NCI-H524 (cell line): Measurements from ENCODE around the gene CNNM2.

Experiments
- DNase-seq, 2 experiments: peaks; one replicate each; lab custom pipeline; 2025; lab: John Stamatoyannopoulos, UW

CNNM2 gene

DNA sequence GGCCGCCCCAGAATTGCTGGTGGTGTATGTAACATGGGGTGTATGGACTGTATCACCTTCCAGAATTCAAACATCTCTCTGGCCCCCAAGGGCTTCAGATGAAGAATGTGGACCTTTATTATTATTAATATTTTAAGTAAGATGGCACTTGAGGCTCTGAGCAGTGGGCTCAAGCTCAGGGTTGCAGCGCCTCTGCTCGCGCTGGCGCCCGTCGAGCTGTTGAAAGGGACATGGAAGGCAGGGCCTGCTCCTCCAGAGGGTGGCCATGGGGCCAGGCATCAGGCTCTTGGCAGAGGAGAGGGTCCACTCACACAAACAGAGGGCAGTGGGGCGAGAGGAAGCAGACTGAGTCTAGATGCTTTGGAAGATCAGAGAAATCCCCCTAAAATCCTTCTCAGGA, 154.8 kb downstream of the CNNM2 start:
- DNase-seq: no peak

DNA sequence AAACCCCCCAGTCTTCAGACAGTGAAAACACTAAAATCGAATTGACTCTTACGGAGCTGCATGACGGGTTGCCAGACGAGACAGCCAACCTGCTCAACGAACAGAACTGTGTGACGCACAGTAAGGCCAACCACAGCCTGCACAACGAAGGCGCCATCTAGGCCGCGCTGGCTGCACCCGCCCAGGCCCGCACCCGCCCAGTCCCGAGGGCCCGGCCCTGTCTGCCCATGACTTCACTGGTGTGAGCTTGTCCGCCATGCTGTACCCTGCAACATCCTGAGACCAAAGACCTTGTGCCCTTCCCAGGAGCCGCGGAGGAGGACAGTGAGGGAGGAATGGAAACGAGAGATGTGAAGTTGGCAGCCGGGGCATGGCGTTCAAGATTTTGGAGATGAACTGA, 158.9 kb downstream of the CNNM2 start:
- DNase-seq: no peak

GRCh38 chr10:103077491-103078308, 159.6 kb downstream of the CNNM2 start:
- DNase-seq: no peak

GRCh38 chr10:103078309-103078615, 160.2 kb downstream of the CNNM2 start:
- no peak for DNase-seq

GRCh38 chr10:103078676-103079075, 160.6 kb downstream of the CNNM2 start:
- no peak for DNase-seq

GRCh38 chr10:103079100-103079499, 161.0 kb downstream of the CNNM2 start:
- no peak for DNase-seq

DNA sequence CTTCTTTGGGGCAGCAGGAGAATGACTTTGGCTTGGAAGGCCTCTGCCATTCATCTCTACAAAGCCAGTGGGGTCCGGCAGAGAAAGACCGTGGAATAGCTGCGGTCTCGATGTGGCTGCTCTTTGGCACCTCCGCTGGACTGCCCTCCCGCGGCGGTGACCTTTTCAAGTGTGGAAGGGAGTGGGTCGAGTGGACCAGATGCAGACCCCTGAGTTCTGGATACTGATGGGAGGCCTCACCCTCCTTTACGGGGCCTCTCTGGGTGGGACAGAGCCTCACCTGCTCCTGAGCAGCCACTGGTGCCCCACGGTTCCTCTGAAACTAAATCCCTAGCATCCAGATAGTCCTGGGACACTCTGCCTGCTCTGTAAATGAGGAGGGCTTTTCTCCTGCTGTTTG, 161.9 kb downstream of the CNNM2 start:
- DNase-seq: no peak

DNA sequence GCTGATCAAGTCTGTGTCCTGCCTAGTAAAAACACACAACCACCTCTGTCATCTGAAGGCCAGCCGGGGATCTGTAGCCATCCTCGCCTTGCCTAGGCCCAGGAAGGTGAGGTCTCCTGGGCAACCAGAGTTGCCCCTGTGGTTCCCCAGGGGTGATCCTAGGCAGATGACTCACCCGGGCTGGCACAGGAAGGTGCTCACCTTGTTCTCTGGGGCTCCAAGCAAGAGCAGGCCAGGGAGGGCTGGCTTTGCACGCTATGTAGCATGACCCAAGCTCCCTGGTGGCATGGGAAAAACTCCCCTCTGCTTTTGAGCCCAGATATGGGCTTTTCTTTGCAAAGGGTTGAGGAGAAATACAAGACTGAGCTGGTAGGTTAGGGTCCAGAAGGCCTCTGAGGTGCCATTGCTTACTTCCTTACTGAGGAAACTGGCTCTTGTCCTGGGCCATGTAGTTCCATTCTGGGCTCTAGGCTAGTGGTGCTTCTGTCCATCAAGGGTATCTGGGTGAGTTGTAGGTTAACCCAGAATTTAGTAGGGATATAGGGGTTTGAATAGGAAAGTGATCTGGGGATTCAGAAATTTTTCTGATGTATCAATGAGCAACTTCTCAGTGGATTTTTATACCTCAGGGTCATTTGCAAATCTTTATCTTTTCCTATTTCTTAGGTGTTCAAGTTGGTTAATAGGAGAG, 162.9 kb downstream of the CNNM2 start:
- DNase-seq: no peak

GRCh38 chr10:103082683-103083082, 164.6 kb downstream of the CNNM2 start:
- no peak for DNase-seq

DNA sequence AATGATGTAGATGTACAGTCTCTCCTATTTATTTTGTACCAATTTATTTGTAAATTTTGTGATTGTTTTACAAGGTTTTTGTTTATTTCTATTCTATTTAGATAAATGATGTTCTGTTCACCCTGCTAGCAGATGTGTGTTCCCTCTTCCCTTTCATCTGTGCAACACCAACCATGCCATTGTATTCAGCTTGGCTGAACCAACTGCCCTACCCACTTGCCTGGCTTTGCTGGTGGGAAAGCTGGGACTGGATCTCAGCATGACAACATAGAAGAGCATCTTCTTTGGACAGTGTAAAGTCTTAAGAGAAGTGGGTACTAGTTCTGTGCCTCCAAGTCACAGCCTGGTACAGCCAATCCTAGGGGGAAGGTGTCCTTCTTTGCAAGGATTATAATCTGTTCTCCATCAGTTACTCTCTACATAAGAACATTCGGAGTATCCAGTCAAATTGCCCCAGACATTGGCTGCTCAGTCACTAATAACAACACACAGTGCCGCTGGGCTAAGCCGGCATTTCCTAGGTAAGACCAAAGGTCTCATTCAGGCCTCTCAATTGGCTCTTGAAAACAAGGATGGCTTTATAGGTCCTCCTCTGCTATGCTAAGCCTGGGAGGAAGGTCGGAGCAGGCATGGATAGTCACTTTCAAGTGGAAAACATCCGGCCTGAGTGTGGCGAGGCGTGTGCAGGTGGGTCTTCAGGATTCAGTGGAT, 165.3 kb downstream of the CNNM2 start:
- no peak for DNase-seq

GRCh38 chr10:103083977-103084320, 165.9 kb downstream of the CNNM2 start:
- no peak for DNase-seq

DNA sequence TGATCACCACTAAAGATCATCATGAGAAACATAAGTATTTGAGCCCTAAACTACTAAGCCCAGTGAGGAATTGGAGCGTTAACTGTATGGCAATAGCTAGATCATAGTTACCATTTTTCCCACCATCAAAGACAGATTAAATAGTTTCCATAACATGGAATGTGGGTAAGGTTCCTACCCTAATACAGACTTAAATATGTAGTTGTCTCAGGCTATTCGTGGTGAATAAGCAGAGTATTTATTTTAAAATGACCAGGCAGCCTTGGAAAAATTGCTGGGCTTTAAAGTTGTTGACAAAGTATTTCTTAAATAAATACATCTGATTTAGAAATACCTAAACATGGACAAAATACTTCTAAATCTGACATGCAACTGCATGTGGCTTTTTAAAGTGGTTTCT, 168.2 kb downstream of the CNNM2 start:
- no peak for DNase-seq

- DNase-seq: no peak
These were observed 168.7 kb downstream of the CNNM2 start for GRCh38 chr10:103086799-103087198.

DNA sequence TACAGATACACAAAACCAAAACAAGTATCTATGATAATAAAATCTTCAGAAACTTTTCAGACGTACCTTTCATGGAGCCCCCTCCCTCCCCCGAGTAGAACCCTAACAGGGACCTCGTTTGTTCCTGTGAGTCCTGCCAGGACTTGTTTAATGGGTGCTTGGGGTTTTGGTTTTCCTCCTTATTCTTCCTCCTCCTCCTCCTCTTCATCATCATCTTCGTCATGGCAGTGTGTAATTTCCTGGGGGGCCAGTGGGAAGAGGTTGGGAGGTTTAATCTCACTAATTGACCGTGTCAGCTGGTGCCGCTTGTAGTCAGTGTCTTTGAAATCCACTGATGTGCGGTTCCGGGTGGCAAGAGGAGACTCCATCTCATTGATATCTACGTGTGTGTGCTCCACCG, 171.4 kb downstream of the CNNM2 start:
- no peak for DNase-seq

DNA sequence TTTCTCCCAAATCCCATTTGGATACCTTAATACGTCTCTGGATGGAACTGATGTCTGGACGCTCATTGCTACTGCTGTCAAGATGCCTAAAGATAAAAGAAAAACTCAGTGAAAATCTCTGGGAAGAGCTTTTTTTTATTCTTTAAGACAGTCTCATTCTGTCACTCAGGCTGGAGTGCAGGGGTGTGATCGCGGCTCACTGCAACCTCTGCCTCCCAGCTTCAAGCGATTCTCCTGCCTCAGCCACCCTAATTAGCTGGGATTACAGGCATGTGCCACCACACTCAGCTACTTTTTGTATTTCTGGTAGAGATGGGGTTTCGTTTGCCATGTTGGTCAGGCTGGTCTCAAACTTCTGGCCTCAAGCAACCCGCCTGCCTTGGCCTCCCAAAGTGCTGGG, 172.8 kb downstream of the CNNM2 start:
- no peak for DNase-seq

GRCh38 chr10:103095005-103095404, 176.9 kb downstream of the CNNM2 start:
- no peak for DNase-seq

- no peak for DNase-seq
These were observed 178.0 kb downstream of the CNNM2 start for GRCh38 chr10:103096130-103096529.

DNA sequence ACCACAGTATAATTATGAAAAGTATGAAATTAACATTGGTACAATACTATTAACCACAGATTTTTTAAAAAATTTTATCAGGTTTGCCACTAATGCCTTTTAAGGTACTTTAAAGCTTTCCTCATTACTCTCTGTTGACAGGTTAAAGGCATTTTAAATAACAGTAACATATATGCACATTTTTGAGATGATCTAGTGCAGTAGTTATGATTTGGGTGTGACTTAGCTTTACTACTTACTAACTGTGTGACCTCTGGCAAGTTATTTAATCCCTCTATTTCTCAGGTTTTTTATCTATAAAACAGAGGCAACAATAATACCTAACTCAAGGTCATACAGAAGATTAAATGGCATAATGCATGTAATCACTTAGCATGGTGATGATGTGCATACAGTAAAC, 180.1 kb downstream of the CNNM2 start:
- DNase-seq: no peak

GRCh38 chr10:103100620-103101019, 182.5 kb downstream of the CNNM2 start:
- DNase-seq: no peak

DNA sequence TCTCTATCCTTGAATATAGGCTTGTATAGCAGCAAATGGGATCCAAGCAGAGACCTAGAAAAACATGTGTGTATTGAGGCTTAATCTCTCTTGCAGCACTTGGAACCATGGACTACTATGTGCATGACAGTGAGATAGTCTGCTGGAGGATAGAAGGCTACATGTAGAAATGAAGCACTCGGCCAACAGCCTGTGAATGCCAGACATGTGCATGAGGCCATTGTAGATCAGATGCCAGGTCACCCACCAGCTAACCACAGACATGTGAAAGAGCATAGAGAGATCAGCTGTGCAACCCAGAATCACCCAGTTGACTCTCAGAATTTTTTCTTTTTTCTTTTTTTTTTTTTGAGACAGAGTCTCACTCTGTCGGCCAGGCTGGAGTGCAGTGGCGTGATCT, 184.1 kb downstream of the CNNM2 start:
- no peak for DNase-seq

GRCh38 chr10:103103989-103104388, 185.9 kb downstream of the CNNM2 start:
- DNase-seq: no peak

- no peak for DNase-seq
These were observed 186.6 kb downstream of the CNNM2 start for GRCh38 chr10:103104721-103105120.

- no peak for DNase-seq
These were observed 187.4 kb downstream of the CNNM2 start for GRCh38 chr10:103105462-103105861.
